Measurements from ENCODE around the gene TCF4.

The TCF4 gene

GRCh38 chr18:55264108-55264507 lies 323.9 kb downstream of the TCF4 start:
- DNase-seq (ENCODE audit: low read depth in 2 of 2) = no peak

GRCh38 chr18:55262021-55262560 lies 325.9 kb downstream of the TCF4 start:
- no peak for DNase-seq (ENCODE audit: low read depth in 2 of 2)

- no peak for DNase-seq (ENCODE audit: low read depth in 2 of 2)
Observed at GRCh38 chr18:55261253-55261652, 326.7 kb downstream of the TCF4 start.

GRCh38 chr18:55258088-55258487 lies 329.9 kb downstream of the TCF4 start:
- DNase-seq (ENCODE audit: low read depth in 2 of 2) = no peak

GRCh38 chr18:55256929-55257289 lies 331.1 kb downstream of the TCF4 start:
- DNase-seq (ENCODE audit: low read depth in 2 of 2) = no peak

- peak; percentile 60 for DNase-seq (ENCODE audit: low read depth in 2 of 2)
Observed at GRCh38 chr18:55256226-55256928, 331.6 kb downstream of the TCF4 start.

GRCh38 chr18:55253814-55254213 lies 334.2 kb downstream of the TCF4 start:
- DNase-seq (ENCODE audit: low read depth in 2 of 2) = no peak

GRCh38 chr18:55252901-55253300 lies 335.1 kb downstream of the TCF4 start:
- DNase-seq (ENCODE audit: low read depth in 2 of 2) = no peak

GRCh38 chr18:55252053-55252675 lies 335.8 kb downstream of the TCF4 start:
- no peak for DNase-seq (ENCODE audit: low read depth in 2 of 2)

GRCh38 chr18:55251254-55251971 lies 336.6 kb downstream of the TCF4 start:
- peak; percentile 69 to 73 for DNase-seq (ENCODE audit: low read depth in 2 of 2)

GRCh38 chr18:55250768-55251173 lies 337.2 kb downstream of the TCF4 start:
- no peak for DNase-seq (ENCODE audit: low read depth in 2 of 2)

- DNase-seq (ENCODE audit: low read depth in 2 of 2) = no peak
Observed at GRCh38 chr18:55249550-55249949, 338.4 kb downstream of the TCF4 start.

GRCh38 chr18:55248495-55248894 lies 339.5 kb downstream of the TCF4 start:
- DNase-seq (ENCODE audit: low read depth in 2 of 2) = no peak

GRCh38 chr18:55247032-55247431 lies 341.0 kb downstream of the TCF4 start:
- no peak for DNase-seq (ENCODE audit: low read depth in 2 of 2)

GRCh38 chr18:55246278-55246677 lies 341.7 kb downstream of the TCF4 start:
- no peak for DNase-seq (ENCODE audit: low read depth in 2 of 2)

GRCh38 chr18:55245211-55245614 lies 342.8 kb downstream of the TCF4 start:
- DNase-seq (ENCODE audit: low read depth in 2 of 2) = no peak

GRCh38 chr18:55244546-55244945 lies 343.4 kb downstream of the TCF4 start:
- DNase-seq (ENCODE audit: low read depth in 2 of 2) = no peak

- peak; percentile 54 to 58 for DNase-seq (ENCODE audit: low read depth in 2 of 2)
Observed at GRCh38 chr18:55243857-55244256, 344.1 kb downstream of the TCF4 start.

GRCh38 chr18:55243255-55243654 lies 344.7 kb downstream of the TCF4 start:
- no peak for DNase-seq (ENCODE audit: low read depth in 2 of 2)

GRCh38 chr18:55240978-55241377 lies 347.0 kb downstream of the TCF4 start:
- no peak for DNase-seq (ENCODE audit: low read depth in 2 of 2)

- DNase-seq (ENCODE audit: low read depth in 2 of 2) = no peak
Observed at GRCh38 chr18:55239740-55240139, 348.3 kb downstream of the TCF4 start.

GRCh38 chr18:55237660-55238059 lies 350.3 kb downstream of the TCF4 start:
- no peak for DNase-seq (ENCODE audit: low read depth in 2 of 2)
